ENCODE data around the gene VEZF1.

VEZF1 gene, protein sequence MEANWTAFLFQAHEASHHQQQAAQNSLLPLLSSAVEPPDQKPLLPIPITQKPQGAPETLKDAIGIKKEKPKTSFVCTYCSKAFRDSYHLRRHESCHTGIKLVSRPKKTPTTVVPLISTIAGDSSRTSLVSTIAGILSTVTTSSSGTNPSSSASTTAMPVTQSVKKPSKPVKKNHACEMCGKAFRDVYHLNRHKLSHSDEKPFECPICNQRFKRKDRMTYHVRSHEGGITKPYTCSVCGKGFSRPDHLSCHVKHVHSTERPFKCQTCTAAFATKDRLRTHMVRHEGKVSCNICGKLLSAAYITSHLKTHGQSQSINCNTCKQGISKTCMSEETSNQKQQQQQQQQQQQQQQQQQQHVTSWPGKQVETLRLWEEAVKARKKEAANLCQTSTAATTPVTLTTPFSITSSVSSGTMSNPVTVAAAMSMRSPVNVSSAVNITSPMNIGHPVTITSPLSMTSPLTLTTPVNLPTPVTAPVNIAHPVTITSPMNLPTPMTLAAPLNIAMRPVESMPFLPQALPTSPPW

DNA sequence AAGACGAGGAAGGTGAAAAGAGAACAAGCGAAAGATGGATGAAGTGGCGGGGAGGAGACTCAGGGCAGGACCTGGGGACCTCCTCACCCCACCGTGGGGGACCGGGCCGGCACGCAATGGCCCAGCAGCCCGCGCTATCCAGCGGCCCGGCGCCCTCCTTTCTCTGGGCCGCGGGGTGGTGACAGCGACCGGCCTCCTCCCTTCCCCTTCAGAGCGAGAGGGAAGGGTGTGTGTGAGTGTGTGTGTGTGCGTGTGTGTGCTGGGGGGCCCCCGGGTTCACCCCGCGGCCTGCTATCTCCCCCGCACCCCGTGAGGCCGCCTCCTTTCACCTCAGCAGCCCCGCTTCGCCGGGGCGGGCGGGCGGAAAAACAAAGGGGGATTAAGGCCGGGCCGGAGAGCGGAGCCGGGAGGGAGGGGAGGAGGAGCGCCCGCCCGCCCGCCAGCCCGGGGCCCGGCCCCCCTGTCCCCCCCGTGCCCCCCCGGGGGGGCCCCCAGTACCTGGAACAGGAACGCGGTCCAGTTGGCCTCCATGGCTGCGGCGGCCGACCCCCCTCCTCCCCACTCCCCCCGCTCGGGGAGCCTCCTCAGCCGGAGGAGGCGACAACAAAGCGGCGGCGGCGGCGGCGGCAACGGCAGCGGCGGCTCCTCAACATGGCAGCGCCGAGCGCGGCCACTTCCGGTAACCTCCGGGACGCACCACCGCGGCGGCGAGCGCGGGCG lies at the start of gene VEZF1:
TSS of gene VEZF1 (minus strand) at position 674 of the 720 bp plus-strand sequence. CDS start at position 531, 143 bp downstream.
- peak; percentile 74 for DNase-seq

GRCh38 chr17:58032691-58033415 lies 44.8 kb upstream of the VEZF1 start:
- DNase-seq = no peak

DNA sequence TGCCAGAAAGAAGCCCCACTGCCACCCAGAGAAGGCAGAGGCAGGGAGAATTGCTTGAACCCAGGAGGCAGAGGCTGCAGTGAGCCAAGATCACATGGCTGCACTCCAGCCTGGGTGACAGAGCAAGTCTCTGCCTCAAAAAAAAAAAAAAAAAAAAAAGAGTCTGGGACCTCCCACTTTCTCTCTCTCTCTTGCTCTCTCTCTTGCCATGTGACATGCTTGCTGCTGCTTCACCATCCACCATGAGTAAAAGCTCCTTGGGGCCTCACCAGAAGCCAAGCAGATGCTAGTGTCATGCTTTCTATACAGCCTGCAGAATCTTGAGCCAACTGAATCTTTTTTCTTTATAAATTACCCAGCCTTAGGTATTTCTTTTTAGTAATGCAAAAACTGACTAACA lies 40.5 kb upstream of the VEZF1 start:
- no peak for DNase-seq

DNA sequence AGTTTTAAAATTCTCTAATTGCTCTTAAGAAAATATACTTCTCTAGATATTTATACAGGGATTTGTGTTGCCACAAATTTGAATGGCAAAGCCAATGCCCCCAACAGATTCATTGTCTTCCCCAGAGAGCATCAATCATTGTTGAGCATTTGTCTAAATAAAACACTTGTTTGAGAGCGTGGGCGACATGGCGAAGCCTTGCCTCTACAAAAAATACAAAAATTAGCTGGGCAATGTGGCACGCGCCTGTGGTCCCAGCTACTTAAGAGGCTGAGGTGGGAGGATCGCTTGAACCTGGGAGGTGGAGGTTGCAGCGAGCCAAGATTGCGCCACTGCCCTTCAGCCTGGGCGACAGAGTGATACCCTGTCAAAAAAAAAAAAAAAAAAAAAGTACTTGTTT lies 32.3 kb upstream of the VEZF1 start:
- DNase-seq = no peak

GRCh38 chr17:58019521-58019920 lies 31.5 kb upstream of the VEZF1 start:
- no peak for DNase-seq

GRCh38 chr17:58019039-58019438 lies 31.0 kb upstream of the VEZF1 start:
- DNase-seq = no peak

DNA sequence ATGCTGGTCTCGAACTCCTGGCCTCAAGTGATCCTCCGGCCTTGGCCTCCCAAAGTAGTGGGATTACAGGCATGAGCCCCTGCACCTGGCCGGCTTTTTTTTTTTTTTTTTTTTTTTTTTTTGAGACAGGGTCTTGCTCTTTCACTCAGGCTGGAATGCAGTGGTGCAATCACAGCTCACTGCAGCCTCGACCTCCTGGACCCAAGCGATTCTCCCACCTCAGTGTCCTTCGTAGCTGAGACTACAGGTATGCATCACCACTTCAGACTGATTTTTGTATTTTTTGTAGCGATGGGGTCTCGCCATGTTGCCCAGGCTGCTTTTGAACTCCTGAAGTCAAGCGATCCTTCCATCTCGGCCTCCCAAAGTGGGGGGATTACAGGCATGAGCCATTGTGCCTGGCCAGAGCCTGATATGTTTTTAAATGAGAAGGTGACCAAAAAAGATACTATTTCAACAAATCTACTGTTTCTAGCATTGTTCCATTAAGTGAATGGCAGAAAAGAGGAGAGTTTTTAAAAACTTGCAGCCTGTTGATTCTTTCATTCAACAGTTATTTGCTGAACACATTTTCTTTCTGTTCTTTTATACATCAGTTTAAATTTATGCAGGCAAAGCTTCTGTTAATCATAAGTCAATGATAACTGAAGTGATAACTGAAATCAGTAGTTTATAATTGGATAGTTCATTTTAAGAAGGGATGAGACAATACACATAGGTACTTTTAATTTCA lies 22.2 kb upstream of the VEZF1 start:
- DNase-seq = no peak

DNA sequence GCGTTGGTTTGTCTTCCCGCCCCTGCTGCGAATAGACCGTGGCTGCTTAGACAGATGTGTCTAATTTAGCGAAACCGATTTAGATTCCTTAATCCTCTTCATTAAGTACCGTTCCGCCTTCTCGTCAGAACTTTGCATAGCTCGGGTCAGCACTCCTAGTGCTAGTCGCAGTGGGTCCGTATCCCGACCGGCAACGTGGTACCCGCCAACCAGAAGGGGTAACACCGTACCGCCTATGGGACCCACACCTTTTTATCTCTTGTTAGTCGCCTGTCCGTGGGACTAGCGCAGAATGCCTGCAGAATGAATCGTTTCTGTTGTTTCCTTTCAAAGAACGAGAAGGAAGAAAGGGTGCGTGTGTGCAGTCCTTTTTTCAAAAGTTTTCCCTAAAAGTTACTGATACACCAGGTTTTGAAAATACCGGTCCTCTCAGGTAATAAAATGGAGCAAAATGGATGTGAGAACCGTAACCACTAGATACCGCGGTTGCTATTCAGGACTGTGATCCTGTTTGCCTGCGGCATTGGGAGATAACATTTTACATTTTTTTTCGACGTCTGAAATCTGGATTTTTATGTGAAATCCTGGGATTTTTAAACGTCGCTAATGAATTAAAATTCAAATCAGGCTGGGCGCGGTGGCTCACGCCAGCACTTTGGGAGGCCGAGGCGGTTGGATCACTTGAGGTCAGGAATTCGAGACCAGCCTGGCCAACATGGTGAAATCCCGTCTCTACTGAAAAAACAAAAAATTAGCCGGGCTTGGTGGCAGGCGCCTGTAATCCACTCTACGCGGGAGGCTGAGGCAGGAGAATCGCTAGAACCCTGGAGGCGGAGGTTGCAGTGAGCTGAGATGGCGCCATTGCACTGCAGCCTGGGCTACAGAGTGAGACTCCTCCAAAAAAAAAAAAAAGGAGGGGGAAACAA lies 20.0 kb upstream of the VEZF1 start:
- no peak for DNase-seq

DNA sequence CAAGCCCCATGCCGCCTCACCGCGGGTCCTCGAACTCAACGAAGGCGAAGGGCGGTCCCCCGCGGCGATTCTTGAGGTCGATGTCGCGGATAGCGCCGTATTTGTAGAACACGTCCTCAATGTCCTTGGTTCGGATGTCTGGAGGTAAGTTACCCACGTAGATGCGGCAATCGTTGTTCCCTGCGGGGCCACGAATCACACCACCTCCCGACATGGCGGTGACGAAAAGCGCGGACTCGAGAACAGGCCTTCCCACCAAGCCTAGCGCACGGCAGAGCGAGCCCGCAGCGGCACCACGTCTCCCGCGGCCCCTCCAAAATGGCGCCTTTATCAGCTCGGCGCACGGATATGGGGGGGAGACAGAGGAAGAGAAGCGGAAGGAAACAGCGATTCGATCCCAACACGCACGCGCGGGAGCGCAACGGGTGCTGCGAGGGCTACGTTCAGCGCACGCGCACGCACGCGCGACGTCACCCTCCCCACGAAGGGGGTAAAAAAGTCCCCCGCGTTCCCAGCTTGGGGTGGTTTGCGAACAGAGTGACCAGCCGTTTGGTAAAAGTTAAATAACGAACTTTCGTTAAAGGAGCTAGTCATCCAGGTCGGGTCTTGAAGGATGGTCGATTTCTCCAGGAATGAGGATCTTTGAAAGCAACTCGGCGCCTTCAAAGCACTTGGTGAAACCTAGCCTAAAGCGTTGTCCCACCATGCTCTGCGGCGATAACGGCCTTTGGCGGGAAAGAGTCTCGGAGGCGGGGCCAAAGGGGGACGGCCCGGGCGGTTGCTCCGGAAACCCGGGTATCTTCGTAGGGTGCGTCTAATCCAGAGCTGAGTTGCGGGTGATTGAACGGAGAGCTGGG lies 19.1 kb upstream of the VEZF1 start, which contains the start of gene SRSF1:
TSS of gene SRSF1 (minus strand) at position 323 of the 857 bp plus-strand sequence. CDS start at position 214, 109 bp downstream.
- DNase-seq = peak; percentile 97

DNA sequence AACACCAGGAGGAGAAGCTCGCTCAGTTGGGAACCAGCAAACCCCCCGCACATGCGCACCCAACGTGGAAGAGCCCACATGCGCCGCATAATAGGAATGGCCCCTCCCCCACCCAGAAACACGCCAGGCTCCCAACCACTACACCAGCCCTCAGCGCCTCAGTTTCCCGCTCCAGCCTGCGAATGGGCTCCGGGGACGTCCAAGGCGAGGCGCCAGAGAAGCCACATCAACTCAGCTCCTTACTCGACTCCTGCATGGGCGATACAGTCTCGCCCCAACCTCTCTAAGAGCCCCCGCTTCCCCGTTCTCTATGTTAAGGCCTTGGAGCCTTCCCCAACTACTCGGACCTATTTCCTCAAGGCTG lies 18.5 kb upstream of the VEZF1 start:
- peak; percentile 32 for DNase-seq

DNA sequence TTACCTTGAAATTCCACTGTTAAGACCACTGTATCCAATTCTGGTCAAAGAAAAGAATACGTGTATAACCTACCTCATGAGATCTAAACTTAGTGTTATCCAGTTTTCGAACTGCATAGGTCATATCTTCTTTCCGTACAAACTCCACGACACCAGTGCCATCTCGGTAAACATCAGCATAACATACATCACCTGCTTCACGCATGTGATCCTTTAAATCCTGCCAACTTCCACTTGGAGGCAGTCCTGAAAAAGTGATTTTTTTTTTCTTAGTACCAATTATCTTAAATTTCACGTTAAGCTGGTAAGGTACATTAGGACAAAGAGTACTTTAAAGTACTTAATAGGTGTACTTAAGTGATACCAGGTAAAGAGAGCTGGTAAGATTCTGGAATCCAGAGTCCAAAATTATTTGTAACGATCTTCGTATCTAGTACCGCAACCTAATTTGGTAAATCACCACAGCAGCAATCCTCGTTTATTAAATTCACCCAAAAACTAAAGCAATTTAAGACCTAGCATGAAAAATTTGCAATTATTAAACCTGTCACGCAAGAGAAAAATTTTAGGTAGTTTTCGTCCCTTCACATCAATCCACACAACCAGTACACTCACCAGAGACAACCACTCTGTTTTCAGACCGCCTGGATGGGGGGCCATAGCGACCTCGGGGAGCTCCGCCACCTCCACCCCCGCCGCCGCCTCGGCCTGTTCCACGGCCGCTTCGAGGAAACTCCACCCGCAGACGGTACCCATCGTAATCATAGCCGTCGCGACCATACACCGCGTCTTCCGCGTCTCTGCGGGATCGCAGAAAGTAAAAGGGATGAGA lies 17.9 kb upstream of the VEZF1 start:
- DNase-seq = no peak

DNA sequence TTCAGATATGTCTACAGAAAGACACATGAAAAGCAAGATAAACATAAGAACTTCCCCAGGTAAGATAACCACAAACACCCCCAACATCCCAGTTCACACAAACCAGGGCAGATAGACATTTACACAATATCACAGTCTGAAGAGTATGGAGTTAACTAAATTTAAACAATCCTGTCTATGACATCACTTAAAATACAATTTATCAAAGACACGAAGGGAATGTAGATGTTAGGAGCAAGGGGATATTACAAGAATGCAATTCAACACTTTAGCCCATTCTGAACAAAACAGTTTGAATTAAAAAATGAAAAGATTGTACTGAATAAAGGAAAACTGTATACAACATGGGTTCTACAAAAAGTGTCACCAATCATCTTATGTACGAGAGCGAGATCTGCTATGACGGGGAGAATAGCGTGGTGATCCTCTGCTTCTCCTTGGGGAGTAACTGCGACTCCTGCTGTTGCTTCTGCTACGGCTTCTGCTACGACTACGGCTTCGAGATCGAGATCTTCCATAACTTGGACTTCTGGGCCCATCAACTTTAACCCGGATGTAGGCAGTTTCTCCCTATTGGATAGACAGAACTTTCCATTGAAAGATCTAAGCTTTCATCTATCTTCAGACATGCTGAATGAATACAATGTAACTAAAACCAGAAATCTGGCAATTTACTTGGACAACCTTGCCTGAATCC lies 17.1 kb upstream of the VEZF1 start:
- DNase-seq = no peak

DNA sequence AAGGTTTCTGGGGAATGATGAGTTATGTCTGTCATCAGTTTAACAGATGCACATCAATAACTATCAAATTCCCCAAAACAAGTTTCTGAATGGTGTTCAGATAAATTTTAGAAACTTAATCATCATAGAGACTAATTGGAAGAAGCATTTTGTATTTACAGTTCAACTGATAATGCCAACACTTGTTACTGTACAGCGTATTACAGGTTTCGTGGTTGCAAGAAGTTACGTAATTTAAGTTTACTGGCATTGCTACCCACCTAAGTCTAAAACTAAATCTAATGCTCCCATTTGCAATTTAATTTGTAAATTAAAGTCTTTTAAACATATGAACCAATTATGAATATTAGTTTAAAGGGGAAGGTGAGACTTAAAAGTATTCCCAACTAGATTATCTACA lies 16.0 kb upstream of the VEZF1 start:
- no peak for DNase-seq

DNA sequence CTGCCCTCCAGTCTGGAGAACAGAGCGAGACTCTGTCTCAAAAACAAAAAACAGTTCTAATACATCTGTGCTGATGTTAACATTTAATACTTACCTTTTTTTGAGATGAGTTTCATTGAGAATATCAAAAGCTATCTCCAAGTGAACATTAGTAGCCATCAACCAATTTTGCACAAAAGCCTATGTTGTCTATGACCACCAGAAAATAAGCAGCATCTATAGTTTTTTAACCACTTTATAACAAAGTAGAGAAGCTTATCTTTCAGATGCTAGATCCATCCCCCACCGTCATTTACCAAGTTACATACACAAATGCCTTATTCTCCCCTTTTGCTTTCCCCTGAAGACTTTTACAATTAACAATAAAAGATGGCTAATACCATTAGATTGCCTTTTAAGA lies 14.9 kb upstream of the VEZF1 start:
- DNase-seq = no peak

DNA sequence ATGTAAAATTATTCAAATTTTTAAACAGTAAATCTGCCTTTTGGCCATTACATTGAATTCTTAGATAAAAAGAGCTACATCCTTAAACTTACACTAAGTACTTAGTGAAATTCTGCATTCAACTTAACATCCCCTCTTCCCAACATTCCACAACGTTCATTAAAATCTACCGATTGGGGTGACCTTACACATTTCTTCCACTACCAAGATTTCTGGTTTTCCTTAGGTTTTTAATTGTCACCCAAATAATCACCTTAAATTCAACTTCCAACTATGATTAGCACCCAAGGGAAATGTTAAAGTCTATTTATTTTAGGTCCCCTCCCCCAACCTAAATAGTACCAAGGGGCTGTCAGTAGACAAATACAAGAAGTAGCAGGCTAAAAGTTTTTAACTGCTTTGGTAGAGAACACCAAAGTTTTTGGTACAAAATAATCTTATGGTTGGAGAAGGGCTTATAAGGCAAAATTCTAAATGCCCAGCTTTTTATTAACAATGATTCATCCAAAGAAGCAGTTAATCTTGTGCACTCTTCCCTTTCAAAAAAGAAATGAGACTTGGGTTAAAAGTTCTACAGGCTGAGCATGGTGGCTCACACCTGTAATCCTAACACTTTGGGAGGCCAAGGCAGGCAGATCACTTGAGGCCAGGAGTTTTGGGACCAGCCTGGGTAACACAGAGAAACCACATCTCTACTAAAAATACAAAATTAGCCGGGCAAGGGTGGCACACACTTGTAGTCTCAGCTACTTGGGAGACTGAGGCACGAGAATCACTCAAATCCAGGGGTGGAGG lies 14.3 kb upstream of the VEZF1 start:
- no peak for DNase-seq

DNA sequence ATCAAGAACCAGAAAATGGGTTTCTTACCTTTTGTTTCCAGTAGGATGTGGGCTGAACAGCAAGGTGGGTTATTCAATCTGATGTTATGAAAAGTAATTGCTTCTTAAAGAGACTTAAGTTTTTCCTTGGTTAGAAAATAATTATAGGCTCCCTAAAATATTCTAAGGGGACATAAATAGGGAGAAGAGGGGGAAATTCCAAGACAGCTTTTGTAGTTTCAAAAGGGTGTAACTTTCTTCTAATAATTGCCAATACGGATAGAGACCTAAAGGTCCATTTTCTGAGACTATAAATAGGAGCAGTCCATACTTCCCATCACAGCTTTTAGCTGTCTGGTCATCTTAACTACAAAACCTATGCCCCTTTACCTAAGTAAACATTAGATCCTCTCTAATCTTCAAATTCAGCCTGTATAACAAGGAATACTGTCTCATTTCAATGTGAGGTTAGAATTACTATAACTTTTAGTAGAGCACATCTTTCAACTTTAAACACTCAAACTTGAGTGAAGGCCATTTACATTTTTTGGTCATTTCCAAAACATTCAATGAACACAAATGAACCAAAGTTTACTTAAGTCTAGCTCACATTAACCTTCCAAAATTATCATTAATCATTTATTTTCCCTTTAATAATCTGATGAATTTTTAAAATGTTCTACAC lies 13.5 kb upstream of the VEZF1 start:
- DNase-seq = no peak

DNA sequence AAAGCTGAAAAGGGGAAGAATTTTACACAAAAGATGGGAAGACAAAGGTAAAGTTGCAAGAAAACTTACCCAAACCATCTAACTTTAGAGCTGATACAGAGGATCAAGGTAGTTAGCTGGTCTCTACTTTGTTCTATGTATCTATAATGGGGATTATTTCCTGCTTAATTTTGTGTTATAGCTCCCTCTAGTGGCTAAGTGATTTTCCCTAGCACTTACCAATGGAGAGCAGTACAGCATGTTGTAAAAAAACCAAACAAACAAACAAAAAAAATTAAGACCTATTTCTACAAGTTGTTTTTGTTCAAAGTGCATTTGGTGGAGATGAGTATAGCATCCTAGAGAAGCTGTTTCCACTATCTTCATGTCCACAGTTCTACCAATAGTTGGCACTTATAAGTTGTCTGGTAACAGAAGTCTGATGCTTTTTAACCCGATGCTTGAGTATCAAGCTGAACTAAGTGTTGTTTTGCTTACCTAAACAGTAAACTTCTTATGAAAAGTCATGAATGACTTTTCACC lies 11.5 kb upstream of the VEZF1 start:
- peak; percentile 9 for DNase-seq

All from GDM1 (cell line).